ENCODE data around the gene NCKAP1. TPM values are rescaled to one million over a fixed set of nuclear protein-coding genes. Genes with fewer than 3 reads are reported as not detected.

NCKAP1 gene
- total RNA-seq, 1 experiment from 2014 or later: 162 TPM

DNA sequence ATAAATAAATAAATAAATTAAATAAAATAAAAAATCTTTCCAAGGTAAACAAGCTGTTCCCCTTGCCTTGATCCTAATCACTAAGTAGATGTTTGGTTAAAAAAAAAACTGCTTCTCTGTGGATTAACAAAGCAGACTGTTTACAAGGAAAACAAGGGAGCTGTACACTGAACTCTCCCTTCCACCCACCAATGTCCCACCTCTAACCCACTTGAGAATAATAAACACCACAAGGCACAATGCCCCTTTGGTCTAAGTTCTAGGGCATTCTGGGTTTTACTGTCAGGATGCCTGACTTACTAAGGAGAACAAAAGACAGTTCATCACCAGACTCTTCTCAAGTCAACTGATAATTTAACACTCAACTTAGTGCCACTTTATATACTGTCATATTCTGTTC is 83.5 kb downstream of the NCKAP1 start:
- POLR2A ChIA-PET: no interaction called here

DNA sequence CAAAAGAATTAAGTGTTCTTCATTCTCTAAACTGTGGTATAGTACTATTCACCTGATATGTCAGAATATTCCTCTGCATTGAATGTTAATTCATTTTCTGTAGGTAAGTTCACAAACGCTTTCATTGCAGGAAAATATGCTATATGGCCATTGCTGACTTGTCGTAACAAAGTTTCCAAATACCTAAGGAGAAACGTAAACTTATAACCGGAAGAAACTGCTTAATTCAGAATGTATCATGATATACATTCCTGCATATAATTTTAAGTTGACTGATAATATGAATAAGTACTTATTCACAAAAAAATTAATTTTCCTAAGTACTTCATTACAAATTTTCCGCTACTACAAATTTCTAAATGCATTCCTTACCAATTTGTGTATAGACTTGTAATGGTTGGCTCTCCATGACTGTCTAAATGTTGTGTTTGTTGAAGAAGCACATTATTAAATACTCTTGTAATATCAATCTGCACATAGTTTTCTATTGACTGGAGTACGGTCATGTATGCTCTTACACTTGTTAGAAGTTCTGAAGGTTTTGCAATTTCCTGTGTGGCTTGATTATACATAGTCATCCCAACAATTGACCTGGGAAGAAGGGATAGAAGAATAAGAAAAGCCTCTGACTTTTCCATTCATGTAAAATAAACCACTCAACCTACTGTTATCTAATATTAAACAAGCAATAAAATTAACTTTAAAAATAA is 85.4 kb downstream of the NCKAP1 start:
- no peak overlapping the region for H3K4me3 Mint-ChIP-seq (ENCODE audit: unreplicated experiment)
- intact Hi-C loops (cut with micrococcal nuclease; ENCODE audit: unreplicated experiment): no loop called here
- TF ChIP-seq, protein P1, sequence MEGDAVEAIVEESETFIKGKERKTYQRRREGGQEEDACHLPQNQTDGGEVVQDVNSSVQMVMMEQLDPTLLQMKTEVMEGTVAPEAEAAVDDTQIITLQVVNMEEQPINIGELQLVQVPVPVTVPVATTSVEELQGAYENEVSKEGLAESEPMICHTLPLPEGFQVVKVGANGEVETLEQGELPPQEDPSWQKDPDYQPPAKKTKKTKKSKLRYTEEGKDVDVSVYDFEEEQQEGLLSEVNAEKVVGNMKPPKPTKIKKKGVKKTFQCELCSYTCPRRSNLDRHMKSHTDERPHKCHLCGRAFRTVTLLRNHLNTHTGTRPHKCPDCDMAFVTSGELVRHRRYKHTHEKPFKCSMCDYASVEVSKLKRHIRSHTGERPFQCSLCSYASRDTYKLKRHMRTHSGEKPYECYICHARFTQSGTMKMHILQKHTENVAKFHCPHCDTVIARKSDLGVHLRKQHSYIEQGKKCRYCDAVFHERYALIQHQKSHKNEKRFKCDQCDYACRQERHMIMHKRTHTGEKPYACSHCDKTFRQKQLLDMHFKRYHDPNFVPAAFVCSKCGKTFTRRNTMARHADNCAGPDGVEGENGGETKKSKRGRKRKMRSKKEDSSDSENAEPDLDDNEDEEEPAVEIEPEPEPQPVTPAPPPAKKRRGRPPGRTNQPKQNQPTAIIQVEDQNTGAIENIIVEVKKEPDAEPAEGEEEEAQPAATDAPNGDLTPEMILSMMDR (IDR thresholded peaks at IDR 0.05; ENCODE audit: insufficient read depth in 1 of 2, low read depth in 1 of 2, low read length in 1 of 2, severe bottlenecking in 1 of 2, unreplicated experiment in 1 of 2): no peak

More for the DNA sequence above, 83.5 kb downstream of the NCKAP1 start:
- Histone ChIP-seq H3K9me3 (no peaks in the 10 kb centered on the region), H3K4me3 (ENCODE audit: low read depth, low read length) (no peak overlapping the region), H3K27me3 (replicated peaks; ENCODE audit: control insufficient read depth, insufficient read depth, low read length) (no peaks in the 10 kb centered on the region), H3K4me1 (no peaks in the 10 kb centered on the region), H3K36me3 (ENCODE audit: control insufficient read depth, insufficient read depth, low read length) (no peaks in the 10 kb centered on the region; the same call in 1 of the 2 replicates)
- no TSS peak for BruUV-seq (replicated peaks)
- peaks cover 78% of the 10 kb centered on the region for H3K36me3 Mint-ChIP-seq (ENCODE audit: insufficient read depth, unreplicated experiment)
- no peaks in the 10 kb centered on the region for H3K9me3 Mint-ChIP-seq (ENCODE audit: unreplicated experiment)
- DNase-seq: no peak
- CTCF ChIA-PET: no interaction called here
- no peaks in the 10 kb centered on the region for H3K27me3 Mint-ChIP-seq (ENCODE audit: insufficient read depth, unreplicated experiment)
- intact Hi-C loops (cut with micrococcal nuclease; ENCODE audit: unreplicated experiment): no loop called here
- H3K4me1 Mint-ChIP-seq (ENCODE audit: low read depth, unreplicated experiment): no peaks in the 10 kb centered on the region
- H3K27ac Mint-ChIP-seq (ENCODE audit: unreplicated experiment): no peak overlapping the region
- TF ChIP-seq, protein P1 (IDR thresholded peaks at IDR 0.05; ENCODE audit: insufficient read depth in 1 of 2, low read depth in 1 of 2, low read length in 1 of 2, severe bottlenecking in 1 of 2, unreplicated experiment in 1 of 2): no peak
- no peak overlapping the region for H3K4me3 Mint-ChIP-seq (ENCODE audit: unreplicated experiment)

DNA sequence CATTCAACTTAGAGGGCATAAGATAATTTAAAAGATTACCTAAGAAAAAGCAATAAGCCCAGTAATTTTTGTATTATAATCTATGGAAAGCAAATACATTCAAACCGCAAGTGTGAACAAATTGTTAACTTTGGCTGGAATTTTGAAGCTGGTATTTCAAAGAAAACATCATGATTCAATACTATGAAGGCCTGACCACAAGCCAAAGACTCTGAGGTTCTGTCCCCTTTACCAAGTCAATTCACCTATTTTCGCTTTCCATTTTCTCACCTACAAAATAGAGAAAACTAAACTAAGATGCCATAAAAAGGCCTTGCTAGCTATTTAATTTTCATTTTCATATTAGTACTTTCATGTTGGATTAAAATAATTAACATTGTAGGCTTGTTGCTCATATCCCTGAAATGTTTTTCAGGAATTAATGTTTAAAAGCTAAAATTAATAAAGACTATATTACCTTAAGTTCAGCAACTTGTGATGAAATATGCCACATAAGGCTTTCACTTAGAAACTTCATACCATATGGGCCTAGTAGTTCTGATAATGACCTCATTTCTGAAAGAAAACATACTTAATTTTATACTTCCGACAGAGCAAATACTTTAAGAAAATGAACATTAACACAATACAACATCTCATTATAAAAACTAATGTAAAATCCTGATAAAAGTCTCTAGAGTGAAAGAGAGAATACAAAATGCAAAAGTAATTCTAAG is 86.2 kb downstream of the NCKAP1 start:
- CTCF ChIA-PET: no interaction called here
- peaks cover 64% of the 10 kb centered on the region for H3K36me3 Mint-ChIP-seq (ENCODE audit: insufficient read depth, unreplicated experiment)
- DNase-seq: no peak
- POLR2A ChIA-PET: no interaction called here
- H3K9me3 ChIP-seq: no peaks in the 10 kb centered on the region
- H3K4me1 Mint-ChIP-seq (ENCODE audit: low read depth, unreplicated experiment): no peaks in the 10 kb centered on the region
- no peaks in the 10 kb centered on the region for H3K9me3 Mint-ChIP-seq (ENCODE audit: unreplicated experiment)
- TSS peak; percentile 18 for BruUV-seq (replicated peaks)
- H3K27me3 Mint-ChIP-seq (ENCODE audit: insufficient read depth, unreplicated experiment): no peaks in the 10 kb centered on the region
- H3K4me1 ChIP-seq: no peaks in the 10 kb centered on the region
- TF ChIP-seq, protein P1 (IDR thresholded peaks at IDR 0.05; ENCODE audit: insufficient read depth in 1 of 2, low read depth in 1 of 2, low read length in 1 of 2, severe bottlenecking in 1 of 2, unreplicated experiment in 1 of 2): no peak
- H3K4me3 ChIP-seq (ENCODE audit: low read depth, low read length): no peak overlapping the region
- intact Hi-C loops (cut with micrococcal nuclease; ENCODE audit: unreplicated experiment): no loop called here
- no peaks in the 10 kb centered on the region; the same call in 1 of the 2 replicates for H3K36me3 ChIP-seq (ENCODE audit: control insufficient read depth, insufficient read depth, low read length)
- H3K27me3 ChIP-seq (replicated peaks; ENCODE audit: control insufficient read depth, insufficient read depth, low read length): no peaks in the 10 kb centered on the region
- H3K4me3 Mint-ChIP-seq (ENCODE audit: unreplicated experiment): no peak overlapping the region
- H3K27ac Mint-ChIP-seq (ENCODE audit: unreplicated experiment): no peak overlapping the region

More for the DNA sequence above, 85.4 kb downstream of the NCKAP1 start:
- Mint-ChIP-seq H3K36me3 (ENCODE audit: insufficient read depth, unreplicated experiment) (peaks cover 72% of the 10 kb centered on the region), H3K27ac (ENCODE audit: unreplicated experiment) (no peak overlapping the region), H3K27me3 (ENCODE audit: insufficient read depth, unreplicated experiment) (no peaks in the 10 kb centered on the region), H3K4me1 (ENCODE audit: low read depth, unreplicated experiment) (no peaks in the 10 kb centered on the region), H3K9me3 (ENCODE audit: unreplicated experiment) (no peaks in the 10 kb centered on the region)
- no TSS peak for BruUV-seq (replicated peaks)
- CTCF ChIA-PET: no interaction called here
- POLR2A ChIA-PET: no interaction called here
- Histone ChIP-seq H3K36me3 (ENCODE audit: control insufficient read depth, insufficient read depth, low read length) (no peaks in the 10 kb centered on the region; the same call in 1 of the 2 replicates), H3K27me3 (replicated peaks; ENCODE audit: control insufficient read depth, insufficient read depth, low read length) (no peaks in the 10 kb centered on the region), H3K9me3 (no peaks in the 10 kb centered on the region), H3K4me3 (ENCODE audit: low read depth, low read length) (no peak overlapping the region), H3K4me1 (no peaks in the 10 kb centered on the region)
- DNase-seq: no peak

Measured in Caco-2 (cell line).